T-helper 9 cell (primary cell): ENCODE measurements around the gene MORN5.

ENCODE experiments used
- DNase-seq: peaks from one replicate; pipeline ENCODE4 v3.0.0-alpha.2; 2020

MORN5 gene

GRCh38 chr9:122192914-122193525, 33.3 kb downstream of the MORN5 start:
- no peak for DNase-seq

- no peak for DNase-seq
These were observed 33.9 kb downstream of the MORN5 start for GRCh38 chr9:122193651-122194050.

- DNase-seq = no peak
These were observed 36.2 kb downstream of the MORN5 start for GRCh38 chr9:122195875-122196274.

- no peak for DNase-seq
These were observed 37.7 kb downstream of the MORN5 start for GRCh38 chr9:122197426-122197825.

- no peak for DNase-seq
These were observed 38.2 kb downstream of the MORN5 start for GRCh38 chr9:122197882-122198281.

GRCh38 chr9:122200960-122201595, 41.4 kb downstream of the MORN5 start:
- DNase-seq = no peak

GRCh38 chr9:122201641-122202040, 41.9 kb downstream of the MORN5 start:
- no peak for DNase-seq

- DNase-seq = no peak
These were observed 42.4 kb downstream of the MORN5 start for GRCh38 chr9:122202111-122202510.

GRCh38 chr9:122204055-122204454, 44.3 kb downstream of the MORN5 start:
- DNase-seq = no peak

GRCh38 chr9:122204491-122204890, 44.8 kb downstream of the MORN5 start:
- no peak for DNase-seq

- no peak for DNase-seq
These were observed 45.5 kb downstream of the MORN5 start for GRCh38 chr9:122205176-122205575.

GRCh38 chr9:122206118-122207046, 46.7 kb downstream of the MORN5 start:
- no peak for DNase-seq

GRCh38 chr9:122207096-122207495, 47.4 kb downstream of the MORN5 start:
- no peak for DNase-seq

GRCh38 chr9:122209451-122209850, 49.7 kb downstream of the MORN5 start:
- DNase-seq = no peak

GRCh38 chr9:122212473-122213004, 52.8 kb downstream of the MORN5 start:
- no peak for DNase-seq

GRCh38 chr9:122213102-122213588, 53.4 kb downstream of the MORN5 start:
- no peak for DNase-seq

- DNase-seq = no peak
These were observed 54.1 kb downstream of the MORN5 start for GRCh38 chr9:122213589-122214413.

- DNase-seq = no peak
These were observed 54.8 kb downstream of the MORN5 start for GRCh38 chr9:122214507-122214906.

GRCh38 chr9:122215663-122216062, 56.0 kb downstream of the MORN5 start:
- DNase-seq = no peak

- no peak for DNase-seq
These were observed 56.6 kb downstream of the MORN5 start for GRCh38 chr9:122216138-122216797.

GRCh38 chr9:122216798-122217418, 57.2 kb downstream of the MORN5 start:
- no peak for DNase-seq
